Measurements from ENCODE around the gene MPV17.
"Not testable (repeated sequence)": the region's sequence is repeated elsewhere in the genome, so short reads cannot be mapped to it uniquely, and the experiment has no call there.

Gene MPV17

DNA sequence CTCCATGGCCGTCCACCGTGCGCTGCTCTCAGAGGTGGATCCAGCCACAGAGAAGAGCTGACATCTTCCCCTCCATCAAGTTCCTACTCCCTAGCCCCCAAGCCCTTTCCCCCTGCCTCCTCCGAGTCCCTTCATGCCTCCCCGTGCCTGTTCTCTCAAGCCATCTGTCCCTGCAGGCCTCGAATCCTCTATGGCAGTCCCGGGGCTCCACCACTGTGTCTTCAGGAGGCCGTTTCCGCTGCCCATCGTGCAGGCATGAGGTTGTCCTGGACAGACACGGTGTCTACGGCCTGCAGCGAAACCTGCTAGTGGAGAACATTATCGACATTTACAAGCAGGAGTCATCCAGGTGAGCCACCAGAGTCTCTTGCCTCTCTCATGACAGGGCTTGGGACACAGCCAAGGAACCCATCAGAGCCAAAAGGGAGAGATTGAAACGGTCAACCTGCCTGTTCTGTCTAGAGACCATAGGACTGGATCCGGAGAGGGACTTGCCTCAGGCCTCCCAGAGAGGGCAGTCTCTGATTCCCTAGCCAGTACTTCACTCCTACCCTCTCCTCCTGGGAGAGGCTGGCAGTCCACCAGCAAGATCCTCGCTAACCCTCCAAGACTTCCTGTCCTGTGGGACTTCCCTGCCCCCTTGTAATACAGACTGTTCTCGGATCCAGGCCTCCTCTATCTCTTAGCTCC is 24.4 kb downstream of the MPV17 start:
- no peak for DNase-seq (ENCODE audit: low read depth in 2 of 2)

DNA sequence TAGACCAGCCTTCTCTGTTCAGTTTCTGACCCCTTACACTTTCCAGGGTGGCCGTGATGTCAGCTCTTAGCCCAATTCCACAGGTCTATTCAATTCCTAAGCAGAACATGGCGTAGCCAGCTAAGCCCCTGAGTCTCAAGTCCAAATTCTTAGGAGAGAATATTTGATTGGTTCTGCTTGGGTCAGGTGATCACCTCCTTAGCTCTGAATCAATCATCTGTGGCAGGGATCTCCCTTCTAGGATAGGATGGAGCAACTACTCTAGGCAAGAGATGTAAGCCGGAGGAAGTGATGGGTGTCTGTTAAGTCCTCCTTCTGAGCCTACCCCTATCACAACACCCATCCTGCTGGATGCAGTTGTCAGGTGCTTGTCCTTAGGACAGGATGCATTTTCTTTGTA is 25.7 kb downstream of the MPV17 start:
- DNase-seq (ENCODE audit: low read depth in 2 of 2): no peak

- no peak for DNase-seq (ENCODE audit: low read depth in 2 of 2)
Observed at GRCh38 chr2:27296481-27296880, 26.4 kb downstream of the MPV17 start.

DNA sequence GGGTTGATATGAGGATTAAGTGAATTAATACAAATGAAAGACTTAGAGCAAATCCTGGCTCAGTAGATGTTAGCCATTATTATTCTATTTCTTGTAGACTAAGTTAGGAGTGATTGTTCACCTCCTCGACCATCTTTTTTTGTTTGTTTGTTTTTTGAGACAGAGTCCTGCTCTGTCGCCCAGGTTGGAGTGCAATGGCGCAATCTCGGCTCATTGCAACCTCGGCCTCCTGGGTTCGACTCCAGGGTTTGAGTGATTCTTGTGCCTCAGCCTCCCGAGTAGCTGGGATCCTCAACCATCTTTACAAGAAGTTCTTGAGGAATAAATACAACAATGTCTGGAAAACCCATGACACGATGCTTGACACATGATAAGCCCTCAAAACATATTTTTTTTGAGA is 28.0 kb downstream of the MPV17 start:
- DNase-seq (ENCODE audit: low read depth in 2 of 2): no peak

GRCh38 chr2:27291865-27292264 is 31.0 kb downstream of the MPV17 start:
- DNase-seq (ENCODE audit: low read depth in 2 of 2): no peak

DNA sequence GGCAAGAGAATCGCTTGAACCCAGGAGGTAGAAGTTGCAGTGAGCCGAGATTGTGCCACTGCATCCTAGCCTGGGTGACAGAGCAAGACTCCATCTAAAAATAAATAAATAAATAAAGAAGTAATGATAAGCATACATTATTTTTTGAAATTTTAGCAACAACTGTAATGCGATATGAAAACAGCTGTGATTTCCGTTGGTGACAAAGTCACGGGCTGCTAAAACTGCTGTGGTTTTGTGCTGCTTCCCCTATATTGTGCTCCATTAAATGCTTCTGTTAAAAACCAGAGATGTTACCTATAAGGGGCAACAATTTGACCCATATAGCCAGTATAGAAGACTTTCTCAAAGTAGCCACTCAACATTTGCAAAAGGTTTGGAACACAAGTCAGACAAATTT is 32.3 kb downstream of the MPV17 start:
- no peak for DNase-seq (ENCODE audit: low read depth in 2 of 2)

DNA sequence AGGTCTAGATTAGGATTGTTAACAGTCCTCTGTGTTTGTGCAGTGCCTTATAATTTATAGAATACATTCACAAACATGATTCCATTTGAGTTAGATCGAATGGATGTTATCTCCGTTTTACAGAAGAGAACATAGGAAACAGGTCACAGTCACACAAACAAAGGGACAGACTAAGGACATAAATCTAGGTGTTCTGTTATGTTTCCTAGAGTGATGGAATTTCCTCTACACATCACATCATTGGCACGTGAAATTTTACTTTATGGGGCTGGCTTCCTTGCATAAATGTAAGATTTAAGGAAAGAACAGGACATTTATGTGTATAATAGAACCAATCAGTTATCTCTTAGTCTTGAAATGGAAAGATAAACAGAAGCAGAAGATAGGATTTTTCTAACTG is 34.3 kb downstream of the MPV17 start:
- DNase-seq (ENCODE audit: low read depth in 2 of 2): no peak

GRCh38 chr2:27285481-27285880 is 37.4 kb downstream of the MPV17 start:
- no peak for DNase-seq (ENCODE audit: low read depth in 2 of 2)

DNA sequence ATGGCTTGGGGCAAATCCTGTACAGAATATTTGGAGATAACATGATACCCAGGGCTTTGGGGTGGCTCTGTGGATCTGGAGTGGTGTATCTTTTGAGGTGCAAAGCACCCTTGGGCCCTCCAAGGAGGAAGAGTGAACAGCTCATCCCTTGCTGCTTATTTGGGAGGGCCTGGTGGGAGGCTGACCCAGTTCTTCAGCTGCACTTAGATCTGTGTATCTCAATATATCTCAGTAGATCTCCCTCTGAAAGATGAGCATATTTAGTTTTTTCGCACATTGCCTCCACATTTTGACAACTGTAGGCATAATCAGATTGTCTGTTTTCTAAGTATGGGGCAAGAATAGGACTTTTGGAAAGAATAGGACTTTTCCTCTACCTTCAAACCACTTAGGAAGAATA is 37.9 kb downstream of the MPV17 start:
- DNase-seq (ENCODE audit: low read depth in 2 of 2): no peak

DNA sequence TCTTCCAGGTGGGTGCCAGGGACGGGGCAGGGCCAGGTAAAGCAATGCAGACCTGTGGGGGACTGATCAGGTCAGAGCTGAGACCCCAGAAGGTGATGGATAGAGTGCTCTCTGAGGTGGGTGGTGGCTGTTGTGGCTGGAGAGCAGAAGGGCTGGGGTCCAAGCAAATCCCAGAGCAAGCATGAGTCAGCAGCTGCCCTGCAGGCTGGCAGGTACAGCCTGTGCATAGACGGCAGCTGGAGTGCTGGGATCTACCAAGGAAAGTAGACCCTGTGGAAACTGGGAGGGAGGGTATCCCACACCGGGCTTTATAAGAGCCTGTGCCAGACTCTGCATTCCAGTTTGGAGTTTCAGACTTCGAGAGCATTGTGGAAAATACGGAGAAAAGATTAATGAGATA is 40.0 kb downstream of the MPV17 start:
- no peak for DNase-seq (ENCODE audit: low read depth in 2 of 2)

- DNase-seq (ENCODE audit: low read depth in 2 of 2): no peak
Observed at GRCh38 chr2:27281855-27282559, 40.9 kb downstream of the MPV17 start, which contains the start of gene TRIM54. TRIM54 (plus strand) TSS chr2:27282429; CDS start chr2:27282732, 303 bp downstream.

DNA sequence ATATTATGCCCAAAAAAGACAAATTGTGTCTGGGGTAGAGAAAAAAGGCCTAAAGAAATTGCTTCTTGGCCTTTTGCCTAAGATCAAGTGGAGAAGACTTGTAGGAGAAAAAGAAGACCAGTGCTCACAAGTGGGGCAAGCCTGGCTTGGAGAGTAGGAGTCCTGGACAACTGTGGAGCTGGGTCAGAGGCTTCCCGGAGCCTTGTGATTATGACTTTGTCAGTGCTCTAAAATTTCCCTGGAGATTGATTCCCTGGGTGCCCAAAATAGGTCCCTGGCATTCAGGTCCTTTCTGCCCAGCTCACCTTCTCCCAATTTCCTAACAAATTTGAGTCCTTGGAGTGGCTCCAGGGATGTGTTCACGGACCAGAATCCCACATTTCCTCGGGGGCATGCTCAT is 41.5 kb downstream of the MPV17 start:
- DNase-seq (ENCODE audit: low read depth in 2 of 2): no peak

GRCh38 chr2:27280826-27281225 is 42.1 kb downstream of the MPV17 start:
- no peak for DNase-seq (ENCODE audit: low read depth in 2 of 2)

- DNase-seq (ENCODE audit: low read depth in 2 of 2): no peak
Observed at GRCh38 chr2:27278010-27278409, 44.9 kb downstream of the MPV17 start.

- no peak for DNase-seq (ENCODE audit: low read depth in 2 of 2)
Observed at GRCh38 chr2:27275211-27276150, 47.4 kb downstream of the MPV17 start, which contains the start of gene DNAJC5G. DNAJC5G (plus strand) TSS chr2:27275433; CDS start chr2:27276729, 1,296 bp downstream.

- DNase-seq (ENCODE audit: low read depth in 2 of 2): not testable (repeated sequence)
Observed at GRCh38 chr2:27272537-27273522, 50.1 kb downstream of the MPV17 start.

DNA sequence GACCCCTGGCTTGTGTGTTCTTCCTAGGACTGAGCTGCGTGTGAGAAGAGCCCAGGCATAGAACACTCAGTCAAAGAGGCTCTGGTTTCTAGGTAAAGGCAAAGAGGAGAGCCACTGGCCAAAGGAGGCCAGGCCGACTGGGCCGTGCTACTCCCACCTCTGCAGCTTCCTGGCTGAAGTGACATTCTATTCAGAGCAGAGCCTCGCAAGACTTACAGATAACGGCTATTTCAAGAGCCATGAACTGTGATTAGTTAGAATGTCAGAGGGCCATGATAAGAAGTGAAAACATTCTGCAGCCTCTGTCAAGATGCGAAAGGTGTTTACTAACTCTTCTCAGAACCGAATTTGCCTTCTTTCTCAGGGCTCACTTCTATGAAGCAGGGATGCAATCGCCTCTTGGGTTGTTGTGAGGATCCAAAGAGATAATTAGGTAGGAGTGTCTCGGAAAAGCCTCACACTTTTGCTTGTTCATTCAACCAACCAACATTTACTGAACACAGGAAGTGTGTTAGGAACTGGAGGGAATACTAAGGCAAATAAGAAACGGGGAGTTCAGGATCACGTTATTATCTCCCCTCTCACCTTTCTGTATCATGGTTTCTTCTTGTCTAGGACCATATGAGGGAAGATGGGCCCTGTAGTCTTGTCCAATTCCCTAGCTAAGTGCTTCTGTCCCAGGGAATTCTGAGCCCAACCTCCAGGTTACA is 51.1 kb downstream of the MPV17 start:
- no peak for DNase-seq (ENCODE audit: low read depth in 2 of 2)

DNA sequence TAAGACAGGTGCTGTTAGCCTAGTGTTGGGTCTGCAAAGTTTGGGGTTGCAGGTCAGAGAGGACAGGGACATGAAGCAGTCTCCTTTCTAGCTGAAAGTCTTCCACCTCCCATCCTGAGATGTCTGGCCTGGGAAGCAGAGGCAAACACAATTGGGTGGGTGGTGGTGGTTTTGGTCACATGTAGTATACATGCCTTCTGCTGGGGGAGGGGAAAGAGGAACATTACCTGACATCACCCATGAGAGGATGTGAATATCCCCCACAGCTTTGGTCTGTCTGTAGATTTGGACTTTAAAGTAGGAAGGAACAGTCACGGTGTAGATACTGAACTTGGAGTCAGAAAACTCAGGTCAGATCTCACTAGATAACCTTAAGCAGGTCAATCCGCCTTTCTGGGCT is 52.2 kb downstream of the MPV17 start:
- no peak for DNase-seq (ENCODE audit: low read depth in 2 of 2)

- no peak for DNase-seq (ENCODE audit: low read depth in 2 of 2)
Observed at GRCh38 chr2:27270131-27270530, 52.8 kb downstream of the MPV17 start.

- DNase-seq (ENCODE audit: low read depth in 2 of 2): not testable (repeated sequence)
Observed at GRCh38 chr2:27268296-27268695, 54.6 kb downstream of the MPV17 start.
